ENCODE results near the gene POLR1A. TPM values are rescaled to one million over a fixed set of nuclear protein-coding genes. Genes with fewer than 3 reads are reported as not detected.

The POLR1A gene
- total RNA-seq, result 43.2 and 49.5 TPM in 2 replicates
- long read RNA-seq, partial matches to known transcripts, result 23 of 35 reads
- long read RNA-seq, other reads (novel, unspliced or antisense), result 12 of 35 reads

DNA sequence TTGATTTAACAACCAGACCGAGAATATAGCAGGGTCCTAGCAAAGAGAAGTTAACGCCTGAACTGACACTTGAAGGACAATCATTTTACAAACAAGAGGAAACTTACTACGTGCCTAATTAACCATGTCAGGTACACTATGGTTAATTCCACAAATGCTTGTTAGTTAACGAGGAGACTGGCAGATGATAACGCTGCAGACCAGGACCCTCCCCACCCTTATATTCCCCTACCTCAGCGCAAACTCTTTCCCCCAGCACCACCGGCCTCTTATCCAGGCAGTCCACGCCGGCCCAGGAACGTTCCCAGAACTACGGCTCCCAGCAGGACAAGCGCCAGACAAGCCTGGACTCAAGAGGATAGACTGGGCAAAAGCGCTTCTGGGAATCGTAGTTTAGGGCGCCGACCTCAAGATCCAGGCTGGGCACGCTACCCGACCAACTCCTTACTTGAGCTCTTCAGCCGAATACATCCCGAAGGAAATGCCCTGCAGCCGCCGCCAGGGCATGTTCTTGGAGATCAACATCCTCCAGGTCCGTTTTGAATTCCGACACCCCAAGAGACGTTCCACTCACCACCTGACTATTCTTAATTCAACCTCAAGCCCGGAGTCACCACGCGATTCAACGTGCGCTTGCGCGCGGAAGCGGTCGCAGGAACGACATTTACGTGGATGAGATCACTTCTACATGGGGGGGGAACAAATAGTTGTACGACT is at the start of gene POLR1A:
TSS of gene POLR1A (minus strand) at position 635 of the 717 bp plus-strand sequence. CDS start at position 525, 110 bp downstream.
- peaks cover 34% of the 10 kb centered on the region for H3K4me1 Mint-ChIP-seq (ENCODE audit: unreplicated experiment)
- peak within 1 kb of the TSS; percentile 94 for H3K4me3 Mint-ChIP-seq (ENCODE audit: unreplicated experiment)
- DNase-seq (ENCODE audit: extremely low spot score, unreplicated experiment), result peak; percentile 93
- peaks cover 5% of the 10 kb centered on the region for H3K9me3 Mint-ChIP-seq (ENCODE audit: unreplicated experiment)
- peak within 1 kb of the TSS; percentile 97 for H3K27ac Mint-ChIP-seq (ENCODE audit: unreplicated experiment)
- TF ChIP-seq, protein P1, sequence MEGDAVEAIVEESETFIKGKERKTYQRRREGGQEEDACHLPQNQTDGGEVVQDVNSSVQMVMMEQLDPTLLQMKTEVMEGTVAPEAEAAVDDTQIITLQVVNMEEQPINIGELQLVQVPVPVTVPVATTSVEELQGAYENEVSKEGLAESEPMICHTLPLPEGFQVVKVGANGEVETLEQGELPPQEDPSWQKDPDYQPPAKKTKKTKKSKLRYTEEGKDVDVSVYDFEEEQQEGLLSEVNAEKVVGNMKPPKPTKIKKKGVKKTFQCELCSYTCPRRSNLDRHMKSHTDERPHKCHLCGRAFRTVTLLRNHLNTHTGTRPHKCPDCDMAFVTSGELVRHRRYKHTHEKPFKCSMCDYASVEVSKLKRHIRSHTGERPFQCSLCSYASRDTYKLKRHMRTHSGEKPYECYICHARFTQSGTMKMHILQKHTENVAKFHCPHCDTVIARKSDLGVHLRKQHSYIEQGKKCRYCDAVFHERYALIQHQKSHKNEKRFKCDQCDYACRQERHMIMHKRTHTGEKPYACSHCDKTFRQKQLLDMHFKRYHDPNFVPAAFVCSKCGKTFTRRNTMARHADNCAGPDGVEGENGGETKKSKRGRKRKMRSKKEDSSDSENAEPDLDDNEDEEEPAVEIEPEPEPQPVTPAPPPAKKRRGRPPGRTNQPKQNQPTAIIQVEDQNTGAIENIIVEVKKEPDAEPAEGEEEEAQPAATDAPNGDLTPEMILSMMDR (IDR thresholded peaks at IDR 0.05), result peak; percentile 19
- no peaks in the 10 kb centered on the region for H3K27me3 Mint-ChIP-seq (ENCODE audit: unreplicated experiment)
- H3K36me3 Mint-ChIP-seq (ENCODE audit: unreplicated experiment), result peaks cover 27% of the 10 kb centered on the region

DNA sequence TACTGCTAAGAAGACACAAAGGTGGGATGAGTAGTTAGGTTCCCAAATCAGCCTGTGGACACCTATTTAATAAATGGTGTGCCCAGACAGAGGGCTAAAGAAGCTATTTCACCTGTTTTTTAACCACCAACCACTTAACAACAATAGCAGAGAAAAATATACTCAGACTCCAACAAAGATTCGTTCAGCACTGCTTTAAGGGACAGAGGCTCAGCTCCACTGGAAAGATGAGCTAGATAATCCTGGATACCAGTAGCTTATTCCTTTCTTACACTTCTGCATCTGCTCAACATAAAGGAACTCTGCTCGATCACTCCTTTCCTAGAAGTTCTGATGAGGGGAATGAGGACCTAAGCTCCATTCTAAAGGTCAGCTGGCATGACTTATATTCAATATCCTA is 44.8 kb upstream of the POLR1A start:
- Mint-ChIP-seq H3K36me3 (ENCODE audit: unreplicated experiment) (peaks cover 45% of the 10 kb centered on the region), H3K4me3 (ENCODE audit: unreplicated experiment) (no peak overlapping the region), H3K9me3 (ENCODE audit: unreplicated experiment) (no peaks in the 10 kb centered on the region), H3K27me3 (ENCODE audit: unreplicated experiment) (no peaks in the 10 kb centered on the region), H3K27ac (ENCODE audit: unreplicated experiment) (no peak overlapping the region), H3K4me1 (ENCODE audit: unreplicated experiment) (no peaks in the 10 kb centered on the region)
- TF ChIP-seq, protein P1 (IDR thresholded peaks at IDR 0.05), result no peak
- no peak for DNase-seq (ENCODE audit: extremely low spot score, unreplicated experiment)

DNA sequence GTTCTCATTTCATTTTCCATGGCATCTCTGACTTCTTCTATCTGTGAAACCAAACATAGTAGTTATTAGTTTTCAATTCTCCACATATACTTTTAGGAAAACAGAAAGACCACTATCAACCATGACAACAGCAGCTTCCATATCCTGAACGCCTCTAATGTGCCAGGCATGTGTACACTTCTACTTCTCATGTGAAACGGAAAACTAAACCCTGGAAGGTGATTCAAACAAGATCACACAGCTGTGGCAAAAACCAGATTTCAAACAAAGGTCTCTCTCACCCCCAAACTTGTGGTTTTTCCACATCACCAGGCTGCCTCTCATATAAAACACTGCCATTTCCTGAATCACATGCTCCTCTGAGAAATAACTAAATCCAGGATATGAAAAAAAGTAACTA is 42.1 kb upstream of the POLR1A start:
- Mint-ChIP-seq H3K4me1 (ENCODE audit: unreplicated experiment) (no peaks in the 10 kb centered on the region), H3K27me3 (ENCODE audit: unreplicated experiment) (no peaks in the 10 kb centered on the region)
- DNase-seq (ENCODE audit: extremely low spot score, unreplicated experiment), result no peak

DNA sequence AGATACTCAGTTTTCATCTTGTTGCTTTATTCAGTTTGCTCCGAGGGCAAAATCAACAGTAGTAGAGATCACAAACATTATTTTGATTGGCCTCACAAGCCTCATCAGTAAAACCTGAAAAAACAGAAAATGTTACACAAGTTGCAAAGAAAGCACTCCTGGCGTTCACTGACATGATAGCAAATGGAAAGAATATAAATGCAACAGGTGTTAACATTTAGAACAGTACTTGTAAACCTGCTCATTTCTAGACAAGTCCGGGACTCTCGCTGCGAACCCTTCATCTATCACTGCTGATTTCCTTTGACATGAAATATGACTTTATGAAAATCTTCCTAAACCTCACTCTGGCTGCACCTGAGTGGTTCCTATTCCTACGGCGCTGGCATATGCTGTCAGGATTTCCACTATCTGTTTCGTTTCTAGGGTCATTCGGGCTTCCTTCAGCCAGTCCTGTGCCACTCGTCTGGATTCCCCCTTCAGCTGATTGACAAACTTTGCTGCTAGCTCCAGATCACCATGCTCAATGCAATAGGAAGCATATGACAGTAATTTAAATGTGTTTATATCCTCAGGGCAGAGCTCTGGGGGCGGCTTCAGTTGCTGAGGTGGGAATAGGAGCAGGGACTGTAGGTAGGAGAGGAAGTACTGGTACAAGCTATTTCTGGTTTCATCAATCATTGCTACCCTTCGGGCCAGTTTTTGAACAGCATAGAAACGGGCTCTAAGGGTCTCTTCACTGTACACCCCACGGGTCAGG is 38.4 kb upstream of the POLR1A start:
- peak overlapping the region; percentile 6 for H3K27ac Mint-ChIP-seq (ENCODE audit: unreplicated experiment)
- H3K36me3 Mint-ChIP-seq (ENCODE audit: unreplicated experiment), result peaks cover 51% of the 10 kb centered on the region
- H3K4me1 Mint-ChIP-seq (ENCODE audit: unreplicated experiment), result no peaks in the 10 kb centered on the region
- no peaks in the 10 kb centered on the region for H3K27me3 Mint-ChIP-seq (ENCODE audit: unreplicated experiment)
- H3K9me3 Mint-ChIP-seq (ENCODE audit: unreplicated experiment), result no peaks in the 10 kb centered on the region
- TF ChIP-seq, protein P1 (IDR thresholded peaks at IDR 0.05), result no peak
- no peak for DNase-seq (ENCODE audit: extremely low spot score, unreplicated experiment)
- H3K4me3 Mint-ChIP-seq (ENCODE audit: unreplicated experiment), result no peak overlapping the region

More for the DNA sequence above, 42.1 kb upstream of the POLR1A start:
- TF ChIP-seq, protein P1 (IDR thresholded peaks at IDR 0.05), result no peak
- no peaks in the 10 kb centered on the region for H3K9me3 Mint-ChIP-seq (ENCODE audit: unreplicated experiment)
- no peak overlapping the region for H3K4me3 Mint-ChIP-seq (ENCODE audit: unreplicated experiment)
- peaks cover 64% of the 10 kb centered on the region for H3K36me3 Mint-ChIP-seq (ENCODE audit: unreplicated experiment)
- H3K27ac Mint-ChIP-seq (ENCODE audit: unreplicated experiment), result no peak overlapping the region

DNA sequence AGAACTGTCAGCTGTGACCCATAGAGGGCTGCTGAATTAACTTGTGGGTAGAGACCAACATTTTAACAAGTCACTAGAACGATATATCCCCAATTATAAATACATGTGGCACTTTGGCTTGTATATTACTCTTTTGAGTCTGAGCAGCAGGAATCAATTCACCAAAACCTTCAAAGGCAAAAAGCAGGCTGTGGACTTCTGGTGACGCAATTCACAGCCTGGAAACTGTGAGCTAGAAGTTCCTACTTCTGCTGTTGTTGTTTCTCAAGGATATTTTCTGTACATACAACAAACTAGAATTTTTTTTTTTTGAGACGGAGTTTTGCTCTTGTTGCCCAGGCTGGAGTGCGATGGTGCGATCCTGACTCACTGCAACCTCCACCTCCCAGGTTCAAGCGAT is 37.6 kb upstream of the POLR1A start:
- Mint-ChIP-seq H3K4me3 (ENCODE audit: unreplicated experiment) (no peak overlapping the region), H3K27ac (ENCODE audit: unreplicated experiment) (no peak overlapping the region)
- TF ChIP-seq, protein P1 (IDR thresholded peaks at IDR 0.05), result no peak

More for the DNA sequence above, 37.6 kb upstream of the POLR1A start:
- Mint-ChIP-seq H3K36me3 (ENCODE audit: unreplicated experiment) (peaks cover 51% of the 10 kb centered on the region), H3K9me3 (ENCODE audit: unreplicated experiment) (no peaks in the 10 kb centered on the region), H3K4me1 (ENCODE audit: unreplicated experiment) (no peaks in the 10 kb centered on the region), H3K27me3 (ENCODE audit: unreplicated experiment) (no peaks in the 10 kb centered on the region)
- DNase-seq (ENCODE audit: extremely low spot score, unreplicated experiment), result no peak
